Heart left ventricle (tissue), 13 donors: Measurements from ENCODE around the gene KDM3B.

Experiments used
- POLR2A ChIP-seq, 2 donors: fragments of 450-650 bp; IDR thresholded peaks; one replicate each; pipeline ENCODE4 v1.6.1; 2017; ENCODE audit warnings: antibody characterized with exemption in 2 of 2, mild to moderate bottlenecking in 2 of 2, moderate library complexity in 2 of 2
- TF ChIP-seq, protein P1 (sequence below), 12 donors: fragments of 200-600 bp; sonication (generic) in 4 of 12; IDR thresholded peaks; one replicate each; pipeline versions ENCODE4 v1.5.0 to v1.8.0; 2018 to 2022; ENCODE audit warnings: antibody characterized with exemption in 12 of 12, mild to moderate bottlenecking in 5 of 12
- donor health status: ischemic (EF 13 %, LVEDD 7.1; RV severe dilation, severe dysfunction).
- donor health status: DM: no; HTN: yes; CAD: no.
- donor health status: DM: no; HTN: no; CAD: no.
- donor health status: ischemic (EF 25% LVEDD 6.9; RV normal size, moderate dysfunction).
- donor health status: ischemic (EF 25% LVEDD 5.7; RV mildly dilated, moderate dysfunction).
- donor health status: ischemic (EF 35%, LVEDD 5.7; RV mildly dilated, moderate dysfunction).
- donor health status: nonischemic (EF 11% LVEDD 7.7; RV severe dilation, severe dysfunction).
- donor health status: DM: yes; HTN: yes; CAD: no.
- donor health status: PGD.
- donor health status: ischemic (EF 29% LVEDD 5.4; RV normal size, mild dysfunction).
- donor health status: nonischemic (EF 23%, LVEDD 6.1; RV moderate dilation, normal function).

- TF ChIP-seq, protein P1, sequence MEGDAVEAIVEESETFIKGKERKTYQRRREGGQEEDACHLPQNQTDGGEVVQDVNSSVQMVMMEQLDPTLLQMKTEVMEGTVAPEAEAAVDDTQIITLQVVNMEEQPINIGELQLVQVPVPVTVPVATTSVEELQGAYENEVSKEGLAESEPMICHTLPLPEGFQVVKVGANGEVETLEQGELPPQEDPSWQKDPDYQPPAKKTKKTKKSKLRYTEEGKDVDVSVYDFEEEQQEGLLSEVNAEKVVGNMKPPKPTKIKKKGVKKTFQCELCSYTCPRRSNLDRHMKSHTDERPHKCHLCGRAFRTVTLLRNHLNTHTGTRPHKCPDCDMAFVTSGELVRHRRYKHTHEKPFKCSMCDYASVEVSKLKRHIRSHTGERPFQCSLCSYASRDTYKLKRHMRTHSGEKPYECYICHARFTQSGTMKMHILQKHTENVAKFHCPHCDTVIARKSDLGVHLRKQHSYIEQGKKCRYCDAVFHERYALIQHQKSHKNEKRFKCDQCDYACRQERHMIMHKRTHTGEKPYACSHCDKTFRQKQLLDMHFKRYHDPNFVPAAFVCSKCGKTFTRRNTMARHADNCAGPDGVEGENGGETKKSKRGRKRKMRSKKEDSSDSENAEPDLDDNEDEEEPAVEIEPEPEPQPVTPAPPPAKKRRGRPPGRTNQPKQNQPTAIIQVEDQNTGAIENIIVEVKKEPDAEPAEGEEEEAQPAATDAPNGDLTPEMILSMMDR (IDR thresholded peaks at IDR 0.05): no peak
- no peak for TF ChIP-seq POLR2A (IDR thresholded peaks at IDR 0.05)
Observed at GRCh38 chr5:138482638-138483037, 130.2 kb downstream of the KDM3B start.
